ENCODE measurements around the gene ULK2. TPM values are rescaled to one million over a fixed set of nuclear protein-coding genes. Genes with fewer than 3 reads are reported as not detected.

Gene ULK2
- total and polyA plus RNA-seq, 2 of the 13 experiments (the other 11 are each of a cell fraction or from before 2014, with no cell fraction given): 0.01 TPM; not detected in 1

DNA sequence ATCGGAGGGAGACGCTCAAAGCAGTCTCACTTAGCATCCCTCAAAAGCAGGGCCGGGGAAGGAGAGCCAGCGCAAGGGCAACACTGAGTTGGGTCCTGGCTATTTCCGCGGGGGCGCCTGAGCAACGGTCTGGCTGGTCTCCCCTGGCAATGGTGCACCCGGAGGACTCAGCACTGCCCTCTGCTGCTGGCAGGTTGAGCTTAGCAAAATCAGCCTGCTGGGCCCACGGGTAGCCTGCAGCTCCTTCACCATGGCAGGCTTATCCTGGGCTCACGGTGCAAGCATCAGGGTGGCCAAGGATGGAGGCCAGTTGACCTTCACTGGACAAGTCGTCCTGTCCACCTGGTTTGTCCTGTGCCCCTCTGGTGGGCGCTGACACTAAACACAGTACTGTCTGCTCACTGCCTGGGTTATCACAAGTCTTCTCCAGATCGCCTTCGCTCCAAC lies 105.2 kb downstream of the ULK2 start (continued):
- 0 out of 2 replicates have a peak, but pooled peaks have one; percentile 26 for TF ChIP-seq ZNF232 (CRISPR knock-in tag; IDR thresholded peaks at IDR 0.05; ENCODE audit: borderline replicate concordance)
- TF ChIP-seq, protein P1, sequence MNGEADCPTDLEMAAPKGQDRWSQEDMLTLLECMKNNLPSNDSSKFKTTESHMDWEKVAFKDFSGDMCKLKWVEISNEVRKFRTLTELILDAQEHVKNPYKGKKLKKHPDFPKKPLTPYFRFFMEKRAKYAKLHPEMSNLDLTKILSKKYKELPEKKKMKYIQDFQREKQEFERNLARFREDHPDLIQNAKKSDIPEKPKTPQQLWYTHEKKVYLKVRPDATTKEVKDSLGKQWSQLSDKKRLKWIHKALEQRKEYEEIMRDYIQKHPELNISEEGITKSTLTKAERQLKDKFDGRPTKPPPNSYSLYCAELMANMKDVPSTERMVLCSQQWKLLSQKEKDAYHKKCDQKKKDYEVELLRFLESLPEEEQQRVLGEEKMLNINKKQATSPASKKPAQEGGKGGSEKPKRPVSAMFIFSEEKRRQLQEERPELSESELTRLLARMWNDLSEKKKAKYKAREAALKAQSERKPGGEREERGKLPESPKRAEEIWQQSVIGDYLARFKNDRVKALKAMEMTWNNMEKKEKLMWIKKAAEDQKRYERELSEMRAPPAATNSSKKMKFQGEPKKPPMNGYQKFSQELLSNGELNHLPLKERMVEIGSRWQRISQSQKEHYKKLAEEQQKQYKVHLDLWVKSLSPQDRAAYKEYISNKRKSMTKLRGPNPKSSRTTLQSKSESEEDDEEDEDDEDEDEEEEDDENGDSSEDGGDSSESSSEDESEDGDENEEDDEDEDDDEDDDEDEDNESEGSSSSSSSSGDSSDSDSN (CRISPR knock-in tag; IDR thresholded peaks at IDR 0.05): peak; percentile 32; the same call in 1 of the 2 replicates
- TF ChIP-seq, protein P2, sequence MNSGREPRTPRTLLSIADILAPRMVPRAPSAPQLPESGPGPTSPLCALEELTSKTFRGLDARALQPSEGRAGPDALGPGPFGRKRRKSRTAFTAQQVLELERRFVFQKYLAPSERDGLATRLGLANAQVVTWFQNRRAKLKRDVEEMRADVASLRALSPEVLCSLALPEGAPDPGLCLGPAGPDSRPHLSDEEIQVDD (CRISPR knock-in tag; IDR thresholded peaks at IDR 0.05; ENCODE audit: borderline replicate concordance): peak; percentile 63; the same call in 1 of the 2 replicates
- TF ChIP-seq, protein P3, sequence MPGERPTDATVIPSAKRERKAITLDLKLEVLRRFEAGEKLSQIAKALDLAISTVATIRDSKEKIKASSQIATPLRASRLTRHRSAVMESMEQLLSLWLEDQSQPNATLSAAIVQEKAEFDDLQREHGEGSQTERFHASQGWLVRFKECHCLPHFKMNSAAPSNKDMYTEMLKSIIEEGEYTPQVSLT (CRISPR knock-in tag; IDR thresholded peaks at IDR 0.05; ENCODE audit: borderline replicate concordance, low read depth): no peak
- TF ChIP-seq, protein P4, sequence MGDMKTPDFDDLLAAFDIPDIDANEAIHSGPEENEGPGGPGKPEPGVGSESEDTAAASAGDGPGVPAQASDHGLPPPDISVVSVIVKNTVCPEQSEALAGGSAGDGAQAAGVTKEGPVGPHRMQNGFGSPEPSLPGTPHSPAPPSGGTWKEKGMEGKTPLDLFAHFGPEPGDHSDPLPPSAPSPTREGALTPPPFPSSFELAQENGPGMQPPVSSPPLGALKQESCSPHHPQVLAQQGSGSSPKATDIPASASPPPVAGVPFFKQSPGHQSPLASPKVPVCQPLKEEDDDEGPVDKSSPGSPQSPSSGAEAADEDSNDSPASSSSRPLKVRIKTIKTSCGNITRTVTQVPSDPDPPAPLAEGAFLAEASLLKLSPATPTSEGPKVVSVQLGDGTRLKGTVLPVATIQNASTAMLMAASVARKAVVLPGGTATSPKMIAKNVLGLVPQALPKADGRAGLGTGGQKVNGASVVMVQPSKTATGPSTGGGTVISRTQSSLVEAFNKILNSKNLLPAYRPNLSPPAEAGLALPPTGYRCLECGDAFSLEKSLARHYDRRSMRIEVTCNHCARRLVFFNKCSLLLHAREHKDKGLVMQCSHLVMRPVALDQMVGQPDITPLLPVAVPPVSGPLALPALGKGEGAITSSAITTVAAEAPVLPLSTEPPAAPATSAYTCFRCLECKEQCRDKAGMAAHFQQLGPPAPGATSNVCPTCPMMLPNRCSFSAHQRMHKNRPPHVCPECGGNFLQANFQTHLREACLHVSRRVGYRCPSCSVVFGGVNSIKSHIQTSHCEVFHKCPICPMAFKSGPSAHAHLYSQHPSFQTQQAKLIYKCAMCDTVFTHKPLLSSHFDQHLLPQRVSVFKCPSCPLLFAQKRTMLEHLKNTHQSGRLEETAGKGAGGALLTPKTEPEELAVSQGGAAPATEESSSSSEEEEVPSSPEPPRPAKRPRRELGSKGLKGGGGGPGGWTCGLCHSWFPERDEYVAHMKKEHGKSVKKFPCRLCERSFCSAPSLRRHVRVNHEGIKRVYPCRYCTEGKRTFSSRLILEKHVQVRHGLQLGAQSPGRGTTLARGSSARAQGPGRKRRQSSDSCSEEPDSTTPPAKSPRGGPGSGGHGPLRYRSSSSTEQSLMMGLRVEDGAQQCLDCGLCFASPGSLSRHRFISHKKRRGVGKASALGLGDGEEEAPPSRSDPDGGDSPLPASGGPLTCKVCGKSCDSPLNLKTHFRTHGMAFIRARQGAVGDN (CRISPR knock-in tag; IDR thresholded peaks at IDR 0.05): peak; percentile 72
- TF ChIP-seq KDM5B (CRISPR knock-in tag; IDR thresholded peaks at IDR 0.05; ENCODE audit: borderline replicate concordance): 0 out of 2 replicates have a peak, but pooled peaks have one; percentile 41
- TF ChIP-seq RAD21 (CRISPR knock-in tag; IDR thresholded peaks at IDR 0.05): peak; percentile 84
- TF ChIP-seq HOXA3 (CRISPR knock-in tag; IDR thresholded peaks at IDR 0.05): no peak; the same call in 1 of the 2 replicates
- TF ChIP-seq ZNF121 (CRISPR knock-in tag; IDR thresholded peaks at IDR 0.05): no peak
- peak; percentile 33; the same call in 1 of the 2 replicates for TF ChIP-seq BCL6 (CRISPR knock-in tag; IDR thresholded peaks at IDR 0.05)
- 0 out of 2 replicates have a peak, but pooled peaks have one; percentile 31 for TF ChIP-seq ZNF768 (CRISPR knock-in tag; IDR thresholded peaks at IDR 0.05)
- TF ChIP-seq, protein P5, sequence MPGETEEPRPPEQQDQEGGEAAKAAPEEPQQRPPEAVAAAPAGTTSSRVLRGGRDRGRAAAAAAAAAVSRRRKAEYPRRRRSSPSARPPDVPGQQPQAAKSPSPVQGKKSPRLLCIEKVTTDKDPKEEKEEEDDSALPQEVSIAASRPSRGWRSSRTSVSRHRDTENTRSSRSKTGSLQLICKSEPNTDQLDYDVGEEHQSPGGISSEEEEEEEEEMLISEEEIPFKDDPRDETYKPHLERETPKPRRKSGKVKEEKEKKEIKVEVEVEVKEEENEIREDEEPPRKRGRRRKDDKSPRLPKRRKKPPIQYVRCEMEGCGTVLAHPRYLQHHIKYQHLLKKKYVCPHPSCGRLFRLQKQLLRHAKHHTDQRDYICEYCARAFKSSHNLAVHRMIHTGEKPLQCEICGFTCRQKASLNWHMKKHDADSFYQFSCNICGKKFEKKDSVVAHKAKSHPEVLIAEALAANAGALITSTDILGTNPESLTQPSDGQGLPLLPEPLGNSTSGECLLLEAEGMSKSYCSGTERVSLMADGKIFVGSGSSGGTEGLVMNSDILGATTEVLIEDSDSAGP (CRISPR knock-in tag; IDR thresholded peaks at IDR 0.05; ENCODE audit: borderline replicate concordance): 0 out of 2 replicates have a peak, but pooled peaks have one; percentile 48
- no peak for TF ChIP-seq MYNN (CRISPR knock-in tag; IDR thresholded peaks at IDR 0.05; ENCODE audit: low read depth)
- TF ChIP-seq BHLHE40 (IDR thresholded peaks at IDR 0.05; ENCODE audit: low read length): 0 out of 2 replicates have a peak, but pooled peaks have one; percentile 7
- TF ChIP-seq, protein P6, sequence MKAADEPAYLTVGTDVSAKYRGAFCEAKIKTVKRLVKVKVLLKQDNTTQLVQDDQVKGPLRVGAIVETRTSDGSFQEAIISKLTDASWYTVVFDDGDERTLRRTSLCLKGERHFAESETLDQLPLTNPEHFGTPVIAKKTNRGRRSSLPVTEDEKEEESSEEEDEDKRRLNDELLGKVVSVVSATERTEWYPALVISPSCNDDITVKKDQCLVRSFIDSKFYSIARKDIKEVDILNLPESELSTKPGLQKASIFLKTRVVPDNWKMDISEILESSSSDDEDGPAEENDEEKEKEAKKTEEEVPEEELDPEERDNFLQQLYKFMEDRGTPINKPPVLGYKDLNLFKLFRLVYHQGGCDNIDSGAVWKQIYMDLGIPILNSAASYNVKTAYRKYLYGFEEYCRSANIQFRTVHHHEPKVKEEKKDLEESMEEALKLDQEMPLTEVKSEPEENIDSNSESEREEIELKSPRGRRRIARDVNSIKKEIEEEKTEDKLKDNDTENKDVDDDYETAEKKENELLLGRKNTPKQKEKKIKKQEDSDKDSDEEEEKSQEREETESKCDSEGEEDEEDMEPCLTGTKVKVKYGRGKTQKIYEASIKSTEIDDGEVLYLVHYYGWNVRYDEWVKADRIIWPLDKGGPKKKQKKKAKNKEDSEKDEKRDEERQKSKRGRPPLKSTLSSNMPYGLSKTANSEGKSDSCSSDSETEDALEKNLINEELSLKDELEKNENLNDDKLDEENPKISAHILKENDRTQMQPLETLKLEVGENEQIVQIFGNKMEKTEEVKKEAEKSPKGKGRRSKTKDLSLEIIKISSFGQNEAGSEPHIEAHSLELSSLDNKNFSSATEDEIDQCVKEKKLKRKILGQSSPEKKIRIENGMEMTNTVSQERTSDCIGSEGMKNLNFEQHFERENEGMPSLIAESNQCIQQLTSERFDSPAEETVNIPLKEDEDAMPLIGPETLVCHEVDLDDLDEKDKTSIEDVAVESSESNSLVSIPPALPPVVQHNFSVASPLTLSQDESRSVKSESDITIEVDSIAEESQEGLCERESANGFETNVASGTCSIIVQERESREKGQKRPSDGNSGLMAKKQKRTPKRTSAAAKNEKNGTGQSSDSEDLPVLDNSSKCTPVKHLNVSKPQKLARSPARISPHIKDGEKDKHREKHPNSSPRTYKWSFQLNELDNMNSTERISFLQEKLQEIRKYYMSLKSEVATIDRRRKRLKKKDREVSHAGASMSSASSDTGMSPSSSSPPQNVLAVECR (CRISPR knock-in tag; IDR thresholded peaks at IDR 0.05; ENCODE audit: borderline replicate concordance): peak; percentile 23; the same call in 1 of the 2 replicates

All from HepG2 (cell line).